Left lung (tissue), 10 donors: Measurements from ENCODE around the gene TCF7L1. TPM values are rescaled to one million over a fixed set of nuclear protein-coding genes. Genes with fewer than 3 reads are reported as not detected.
"Not testable (repeated sequence)": the region's sequence is repeated elsewhere in the genome, so short reads cannot be mapped to it uniquely, and the experiment has no call there.

Experiments used
- ATAC-seq: fragments of 200-7000 bp; cut with Tn5 transposase; one replicate; pipeline ENCODE4 v1.9.1; 2020; ENCODE audit warnings: moderate library complexity
- DNase-seq, 4 donors: peaks; one replicate each; pipeline ENCODE4 v3.0.0-alpha.2; 2013 to 2020
- H3K27ac ChIP-seq, 2 donors: fragments of 200-600 bp; sonication (generic) in 1 of 2; one replicate each; pipeline versions ENCODE4 v1.5.0 to v1.8.0; 2020 to 2021
- H3K27me3 ChIP-seq, 2 donors: fragments of 200-600 bp; sonication (generic) in 1 of 2; one replicate each; pipeline versions ENCODE4 v1.5.0 to v1.8.0; 2020 to 2021
- H3K36me3 ChIP-seq, 2 donors: fragments of 200-600 bp; sonication (generic) in 1 of 2; one replicate each; pipeline versions ENCODE4 v1.5.0 to v1.8.0; 2020 to 2021
- H3K4me1 ChIP-seq, 2 donors: fragments of 200-600 bp; one replicate each; pipeline ENCODE4 v1.8.0; 2021
- H3K4me3 ChIP-seq, 2 donors: fragments of 200-600 bp; sonication (generic) in 1 of 2; one replicate each; pipeline versions ENCODE4 v1.5.0 to v1.8.0; 2020 to 2021; ENCODE audit warnings: mild to moderate bottlenecking in 1 of 2
- H3K9me3 ChIP-seq, 2 donors: fragments of 200-600 bp; sonication (generic) in 1 of 2; one replicate each; pipeline versions ENCODE4 v1.5.0 to v1.8.0; 2020 to 2021
- intact Hi-C, 2 donors: fragments of 100-400 bp; cut with DNase I; formaldehyde crosslinking; loops; one replicate each; pipeline versions ENCODE4 v1.11.2 to v1.14.2; 2022
- polyA plus RNA-seq, 6 donors: library from polyadenylated mRNA; unstranded; fragments of 120-200 nt; gene quantifications; one replicate each; pipeline ENCODE4 v1.2.1, GENCODE V29; 2013; ENCODE audit not compliant: insufficient read length in 6 of 6
- total RNA-seq, 2 donors: library from RNA; stranded (reverse); fragmentation: NEBNext Ultra II Directional; extraction: Animal tissue kit (Norgen Biotek cat#: 25700); gene quantifications; one replicate each; pipeline ENCODE4 v1.2.1, GENCODE V29; 2021
- TF ChIP-seq, protein P1 (sequence below), 2 donors: fragments of 200-600 bp; sonication (generic) in 1 of 2; IDR thresholded peaks; one replicate each; pipeline versions ENCODE4 v1.5.0 to v1.8.0; 2021; ENCODE audit warnings: antibody characterized with exemption in 2 of 2
- donor health status: DM: no; HTN: yes; CAD: no.
- donor health status: DM: no; HTN: no; CAD: no.

Gene TCF7L1
- total and polyA plus RNA-seq, 8 donors = 16.4 to 63.9 (median 57.5) TPM

DNA sequence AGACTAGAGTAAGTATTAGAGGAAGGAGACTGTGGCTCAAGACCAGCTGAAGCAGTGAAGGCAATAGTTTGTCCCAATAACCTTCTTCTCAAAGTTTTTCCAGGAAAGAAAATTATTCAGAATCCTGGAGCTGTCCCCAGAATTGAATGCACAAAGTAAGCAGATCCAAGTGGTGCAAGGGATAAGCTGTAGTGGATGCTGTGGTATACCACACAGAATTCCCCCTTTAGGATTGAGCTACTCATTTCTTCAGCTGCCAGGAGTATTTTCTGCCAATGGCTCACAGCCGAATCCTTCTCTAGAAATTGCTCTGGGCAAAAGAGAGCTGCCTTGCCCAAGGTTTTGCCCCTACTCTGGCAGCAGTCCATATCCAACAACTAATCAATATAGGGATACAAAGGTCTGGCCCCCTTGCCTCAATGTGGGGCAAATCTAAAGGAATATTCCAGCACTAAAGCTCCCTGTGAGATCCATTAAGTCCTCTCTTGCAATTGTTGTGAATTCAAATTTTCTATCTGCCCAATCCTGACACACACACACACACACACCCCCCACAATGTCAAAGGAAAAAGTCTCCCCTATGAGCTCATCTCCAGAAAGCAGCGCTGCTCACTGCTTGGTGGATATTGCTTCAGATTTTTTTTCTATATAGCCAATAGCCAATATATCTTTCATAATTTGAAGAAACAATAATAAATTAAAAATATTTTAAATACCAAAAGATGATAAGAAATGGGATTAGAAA is 18.4 kb upstream of the TCF7L1 start:
- DNase-seq (no peak), ATAC-seq (no peak)
- Histone ChIP-seq H3K27me3 (no peaks in the 10 kb centered on the region), H3K4me1 (no peaks in the 10 kb centered on the region), H3K4me3 (no peak overlapping the region), H3K36me3 (no peaks in the 10 kb centered on the region), H3K27ac (no peak overlapping the region), H3K9me3 (no peaks in the 10 kb centered on the region)
- intact Hi-C loops = no loop called here
- TF ChIP-seq, protein P1, sequence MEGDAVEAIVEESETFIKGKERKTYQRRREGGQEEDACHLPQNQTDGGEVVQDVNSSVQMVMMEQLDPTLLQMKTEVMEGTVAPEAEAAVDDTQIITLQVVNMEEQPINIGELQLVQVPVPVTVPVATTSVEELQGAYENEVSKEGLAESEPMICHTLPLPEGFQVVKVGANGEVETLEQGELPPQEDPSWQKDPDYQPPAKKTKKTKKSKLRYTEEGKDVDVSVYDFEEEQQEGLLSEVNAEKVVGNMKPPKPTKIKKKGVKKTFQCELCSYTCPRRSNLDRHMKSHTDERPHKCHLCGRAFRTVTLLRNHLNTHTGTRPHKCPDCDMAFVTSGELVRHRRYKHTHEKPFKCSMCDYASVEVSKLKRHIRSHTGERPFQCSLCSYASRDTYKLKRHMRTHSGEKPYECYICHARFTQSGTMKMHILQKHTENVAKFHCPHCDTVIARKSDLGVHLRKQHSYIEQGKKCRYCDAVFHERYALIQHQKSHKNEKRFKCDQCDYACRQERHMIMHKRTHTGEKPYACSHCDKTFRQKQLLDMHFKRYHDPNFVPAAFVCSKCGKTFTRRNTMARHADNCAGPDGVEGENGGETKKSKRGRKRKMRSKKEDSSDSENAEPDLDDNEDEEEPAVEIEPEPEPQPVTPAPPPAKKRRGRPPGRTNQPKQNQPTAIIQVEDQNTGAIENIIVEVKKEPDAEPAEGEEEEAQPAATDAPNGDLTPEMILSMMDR (IDR thresholded peaks at IDR 0.05) = no peak

DNA sequence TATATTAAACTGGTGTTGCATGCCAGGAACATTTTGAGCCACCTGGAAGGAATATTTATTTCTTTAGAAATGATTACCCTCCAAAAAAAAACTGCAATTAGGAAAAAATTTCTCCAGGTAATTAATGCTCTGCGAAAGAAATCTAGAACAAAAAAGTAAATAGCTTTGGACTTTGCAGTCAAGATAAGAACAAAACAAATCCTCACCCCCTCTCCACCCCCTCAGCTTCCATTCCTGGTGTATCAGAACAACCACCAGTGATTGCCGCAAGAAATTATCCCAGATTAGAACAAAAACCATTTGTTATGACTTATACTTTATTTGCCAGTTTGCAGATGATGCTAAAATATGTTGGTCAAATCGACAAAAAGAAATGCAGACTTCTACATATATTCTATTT is 17.0 kb upstream of the TCF7L1 start:
- ATAC-seq = no peak
- Histone ChIP-seq H3K27ac (no peak overlapping the region), H3K27me3 (no peaks in the 10 kb centered on the region), H3K4me3 (no peak overlapping the region), H3K36me3 (no peaks in the 10 kb centered on the region), H3K9me3 (no peaks in the 10 kb centered on the region), H3K4me1 (no peaks in the 10 kb centered on the region)
- TF ChIP-seq, protein P1 (IDR thresholded peaks at IDR 0.05) = no peak
- intact Hi-C loops = no loop called here
- no peak for DNase-seq

DNA sequence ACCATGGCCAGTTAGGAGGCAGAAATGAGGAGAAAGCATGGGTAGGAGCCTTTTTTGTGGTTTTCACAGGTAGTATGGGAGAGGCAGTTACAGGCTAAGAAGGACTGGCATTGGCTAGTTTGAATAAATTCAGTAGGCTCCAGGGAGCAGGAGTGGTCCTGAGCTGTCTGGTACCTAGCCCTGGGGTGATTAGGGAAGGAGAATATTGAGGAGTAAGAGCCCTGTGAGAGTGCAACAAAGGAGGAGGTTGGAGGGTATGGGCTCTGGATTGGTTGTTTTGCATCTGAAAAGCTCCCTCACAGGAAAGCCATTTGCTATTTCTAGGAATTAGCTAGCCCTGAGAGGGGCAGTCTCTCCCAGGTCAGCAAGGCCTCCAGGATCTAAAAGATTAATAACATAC is 13.3 kb upstream of the TCF7L1 start:
- TF ChIP-seq, protein P1 (IDR thresholded peaks at IDR 0.05) = no peak
- intact Hi-C loops = no loop called here
- no peak overlapping the region for H3K27ac ChIP-seq
- no peaks in the 10 kb centered on the region for H3K9me3 ChIP-seq
- no peaks in the 10 kb centered on the region for H3K36me3 ChIP-seq
- DNase-seq (no peak), ATAC-seq (no peak)
- no peaks in the 10 kb centered on the region for H3K27me3 ChIP-seq
- no peak overlapping the region for H3K4me3 ChIP-seq
- H3K4me1 ChIP-seq = no peaks in the 10 kb centered on the region

DNA sequence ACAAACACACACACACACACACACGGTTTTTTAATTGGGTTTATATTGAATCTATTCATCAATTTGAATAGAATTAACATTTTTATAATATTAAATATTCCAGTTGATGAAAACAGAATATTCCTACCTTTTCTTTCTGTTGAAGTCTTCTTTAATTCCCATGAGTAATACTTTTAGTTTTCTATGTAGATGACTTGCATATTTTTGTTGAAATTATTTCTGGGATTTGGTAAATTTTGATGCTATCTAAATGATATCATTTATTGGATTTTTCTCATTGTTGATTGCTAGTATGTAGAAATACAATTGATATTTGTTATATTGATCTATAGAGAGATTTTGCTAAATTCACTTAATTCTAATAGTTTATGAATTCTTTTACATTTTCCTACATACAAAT is 12.8 kb upstream of the TCF7L1 start:
- Histone ChIP-seq H3K4me1 (no peaks in the 10 kb centered on the region), H3K27ac (no peak overlapping the region), H3K36me3 (no peaks in the 10 kb centered on the region), H3K4me3 (no peak overlapping the region), H3K9me3 (no peaks in the 10 kb centered on the region), H3K27me3 (no peaks in the 10 kb centered on the region)
- TF ChIP-seq, protein P1 (IDR thresholded peaks at IDR 0.05) = no peak
- ATAC-seq = no peak
- intact Hi-C loops = no loop called here
- DNase-seq = no peak

DNA sequence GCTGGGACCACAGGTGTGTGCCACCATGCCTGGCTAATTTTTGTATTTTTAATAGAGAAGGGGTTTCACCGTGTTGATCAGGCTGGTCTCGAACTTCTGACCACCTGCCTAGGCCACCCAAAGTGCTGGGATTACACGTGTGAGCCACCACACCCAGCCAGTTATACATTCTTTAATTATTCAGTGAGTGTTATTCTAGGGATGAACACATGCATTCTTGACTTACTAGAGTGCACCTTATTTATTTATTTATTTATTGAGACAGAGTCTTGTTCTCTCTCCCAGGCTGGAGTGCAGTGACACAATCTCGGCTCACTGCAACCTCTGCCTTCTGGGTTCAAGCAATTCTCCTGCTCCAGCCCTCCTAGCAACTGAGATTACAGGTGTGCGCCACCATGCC is 6.7 kb upstream of the TCF7L1 start:
- ATAC-seq, H3K27ac ChIP-seq, H3K9me3 ChIP-seq, H3K36me3 ChIP-seq, H3K4me3 ChIP-seq, intact Hi-C loops, H3K4me1 ChIP-seq, DNase-seq: not testable (repeated sequence)
- H3K27me3 ChIP-seq = peaks cover 0 to 12% of the 10 kb centered on the region in 2 donors

DNA sequence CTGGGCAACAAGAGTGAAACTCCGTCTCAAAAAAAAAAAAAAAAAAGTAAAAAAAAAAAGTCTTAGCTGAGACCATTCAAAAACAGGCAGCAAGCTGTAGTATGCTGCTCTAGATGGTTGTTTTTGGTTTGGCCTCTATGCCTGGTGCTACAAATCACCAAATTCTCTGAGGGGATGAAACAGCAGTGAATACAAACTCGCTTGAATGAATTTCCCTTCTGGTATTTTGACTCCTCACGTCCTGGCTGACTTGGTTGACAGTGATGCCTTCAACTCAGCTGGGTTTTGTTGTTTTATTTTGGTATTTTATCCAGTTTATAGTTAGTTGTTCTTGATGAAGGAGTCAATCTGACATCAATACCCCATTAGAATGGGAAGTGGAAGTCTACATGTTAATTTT is 3.3 kb upstream of the TCF7L1 start:
- TF ChIP-seq, protein P1 (IDR thresholded peaks at IDR 0.05) = no peak
- H3K4me3 ChIP-seq = no peak overlapping the region
- H3K9me3 ChIP-seq = no peaks in the 10 kb centered on the region
- H3K4me1 ChIP-seq = peaks cover 0 to 18% of the 10 kb centered on the region in 2 donors
- intact Hi-C loops = loop anchor here in 1 of 2 donors (5.0 kb wide), 1 partner anchor 152 kb away; no protein-coding TSS in a partner anchor
- DNase-seq (no peak), ATAC-seq (no peak)
- H3K27me3 ChIP-seq = peaks cover 0 to 44% of the 10 kb centered on the region in 2 donors
- H3K36me3 ChIP-seq = no peaks in the 10 kb centered on the region
- no peak overlapping the region for H3K27ac ChIP-seq
